HFFc6 (cell line): ENCODE results near the gene KCNAB1. TPM values are rescaled to one million over a fixed set of nuclear protein-coding genes. Genes with fewer than 3 reads are reported as not detected.

ENCODE experiments used
- DNase-seq: peaks from one replicate; pipeline ENCODE4 v3.0.0-alpha.2; 2018
- H3K27ac Mint-ChIP-seq: 2 replicates; pipeline ENCODE4 v1.8.0; 2020; ENCODE audit warnings: mild to moderate bottlenecking, mixed read lengths
- H3K27me3 Mint-ChIP-seq: 2 replicates; pipeline ENCODE4 v1.8.0; 2021; ENCODE audit warnings: mild to moderate bottlenecking, moderate library complexity, mixed read lengths; ENCODE audit not compliant: insufficient read depth
- H3K36me3 Mint-ChIP-seq: 2 replicates; pipeline ENCODE4 v1.8.0; 2021; ENCODE audit warnings: low read depth, mixed read lengths
- H3K4me1 Mint-ChIP-seq: 2 replicates; pipeline ENCODE4 v1.8.0; 2020; ENCODE audit warnings: low read depth, mixed read lengths
- H3K4me3 Mint-ChIP-seq: 2 replicates; pipeline ENCODE4 v1.8.0; 2020; ENCODE audit warnings: mild to moderate bottlenecking, moderate library complexity, mixed read lengths
- H3K9me3 Mint-ChIP-seq: 2 replicates; pipeline ENCODE4 v1.8.0; 2020; ENCODE audit warnings: mild to moderate bottlenecking, mixed read lengths
- CTCF ChIP-seq: fragments of 200-600 bp; sonication (generic); IDR thresholded peaks from 2 replicates; pipeline ENCODE4 v1.5.0; 2021; ENCODE audit warnings: antibody characterized with exemption, mild to moderate bottlenecking
- total RNA-seq, 6 experiments: library from RNA; stranded (reverse); fragmentation: NEBNext Ultra II Directional; extraction: Animal tissue kit (Norgen Biotek cat#: 25700); gene quantifications; 2 replicates in 1 of 6; 3 replicates in 5 of 6; pipeline ENCODE4 v1.2.3, GENCODE V29; 2021

KCNAB1 gene
- total RNA-seq, 6 experiments from 2014 or later: not detected

- no peak for DNase-seq
- no peak overlapping the region for H3K4me3 Mint-ChIP-seq
- no peak for TF ChIP-seq CTCF
- H3K36me3 Mint-ChIP-seq: no peaks in the 10 kb centered on the region
- H3K4me1 Mint-ChIP-seq: no peaks in the 10 kb centered on the region
- H3K27ac Mint-ChIP-seq: no peak overlapping the region
- no peaks in the 10 kb centered on the region for H3K9me3 Mint-ChIP-seq
- H3K27me3 Mint-ChIP-seq: peaks cover 1% of the 10 kb centered on the region; the same call in 1 of the 2 replicates
These were observed 89.4 kb downstream of the KCNAB1 start for GRCh38 chr3:156209631-156210335.

- Mint-ChIP-seq H3K27ac (no peak overlapping the region), H3K4me3 (no peak overlapping the region), H3K36me3 (no peaks in the 10 kb centered on the region), H3K4me1 (no peaks in the 10 kb centered on the region), H3K9me3 (no peaks in the 10 kb centered on the region), H3K27me3 (peaks cover 1% of the 10 kb centered on the region; the same call in 1 of the 2 replicates)
- DNase-seq: no peak
- TF ChIP-seq CTCF: no peak
These were observed 91.2 kb downstream of the KCNAB1 start for GRCh38 chr3:156211583-156211982.

- Mint-ChIP-seq H3K27ac (no peak overlapping the region), H3K4me3 (no peak overlapping the region), H3K36me3 (no peaks in the 10 kb centered on the region), H3K9me3 (no peaks in the 10 kb centered on the region), H3K27me3 (peaks cover 1% of the 10 kb centered on the region; the same call in 1 of the 2 replicates), H3K4me1 (no peaks in the 10 kb centered on the region)
- DNase-seq: no peak
- TF ChIP-seq CTCF: no peak
These were observed 94.3 kb downstream of the KCNAB1 start for GRCh38 chr3:156214676-156215075.

GRCh38 chr3:156215751-156216150 lies 95.4 kb downstream of the KCNAB1 start:
- Mint-ChIP-seq H3K4me3 (no peak overlapping the region), H3K27me3 (peaks cover 1% of the 10 kb centered on the region; the same call in 1 of the 2 replicates), H3K36me3 (no peaks in the 10 kb centered on the region), H3K4me1 (no peaks in the 10 kb centered on the region), H3K9me3 (no peaks in the 10 kb centered on the region), H3K27ac (no peak overlapping the region)
- no peak for DNase-seq
- no peak for TF ChIP-seq CTCF

- no peak for TF ChIP-seq CTCF
- Mint-ChIP-seq H3K27me3 (peaks cover 1% of the 10 kb centered on the region; the same call in 1 of the 2 replicates), H3K9me3 (peaks cover 4% of the 10 kb centered on the region; the same call in 1 of the 2 replicates), H3K4me3 (no peak overlapping the region), H3K4me1 (no peaks in the 10 kb centered on the region), H3K27ac (no peak overlapping the region), H3K36me3 (no peaks in the 10 kb centered on the region)
- DNase-seq: no peak
These were observed 95.8 kb downstream of the KCNAB1 start for GRCh38 chr3:156216216-156216615.
